ENCODE measurements around the gene DCC. TPM values are rescaled to one million over a fixed set of nuclear protein-coding genes. Genes with fewer than 3 reads are reported as not detected.

Gene DCC
- polyA plus RNA-seq, 2 of the 4 experiments (the other 2 are of a cell fraction) = 0.12 TPM; not detected in 1

DNA sequence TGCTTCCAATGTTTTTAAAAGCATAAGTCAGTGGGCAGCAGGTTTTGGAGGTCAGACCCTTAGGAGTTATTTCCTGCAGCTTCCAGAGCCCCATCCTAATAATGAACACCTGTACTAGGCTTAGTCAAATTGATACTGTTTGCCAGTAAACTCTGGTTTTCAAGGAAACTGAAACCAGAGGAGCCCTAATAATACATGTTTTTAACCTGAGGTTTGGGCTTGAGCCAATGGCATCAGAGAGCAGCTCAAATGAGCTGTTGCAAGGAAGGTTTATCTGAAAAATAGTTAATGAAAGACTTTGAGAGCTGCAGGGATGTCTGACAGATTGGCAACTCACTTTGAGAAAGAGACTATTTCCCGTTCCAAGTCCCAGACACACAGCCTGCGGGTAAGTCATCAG lies 54.6 kb downstream of the DCC start:
- DNase-seq (ENCODE audit: low read depth in 1 of 2, low spot score in 1 of 2) (no peak), FAIRE-seq (no peak), ATAC-seq (no peak)
- WGBS (ENCODE audit: missing lambda C conversion rate) = 88% methylated on average over 2 of the region's 2 CpGs
- Histone ChIP-seq H3K4me2 (no peak overlapping the region), H3K4me1 (no peaks in the 10 kb centered on the region), H3K27ac (no peak overlapping the region), H3K9me3 (no peaks in the 10 kb centered on the region), H3K4me3 (no peak overlapping the region)
- POLR2A ChIA-PET = no interaction called here
- CTCF ChIA-PET = no interaction called here
- no peak for TF ChIP-seq EHF (CRISPR knock-in tag; IDR thresholded peaks at IDR 0.05)
- no peak for TF ChIP-seq PBX3 (IDR thresholded peaks at IDR 0.05)
- no peak for TF ChIP-seq FOSL2 (IDR thresholded peaks at IDR 0.05)
- TF ChIP-seq FOSL2 (CRISPR knock-in tag; IDR thresholded peaks at IDR 0.05) = no peak
- no peak for TF ChIP-seq BCL3 (IDR thresholded peaks at IDR 0.05)
- no peak for TF ChIP-seq JUNB (IDR thresholded peaks at IDR 0.05)
- TF ChIP-seq MAZ (IDR thresholded peaks at IDR 0.05; ENCODE audit: borderline replicate concordance, low read depth, low read length) = no peak
- TF ChIP-seq CEBPB (IDR thresholded peaks at IDR 0.05) = no peak
- TF ChIP-seq HOXB5 (CRISPR knock-in tag; IDR thresholded peaks at IDR 0.05) = no peak
- TF ChIP-seq NR3C1 (IDR thresholded peaks at IDR 0.05) = no peak
- no peak for TF ChIP-seq MYC (IDR thresholded peaks at IDR 0.05; ENCODE audit: borderline replicate concordance, low read length)
- TF ChIP-seq, protein P1, sequence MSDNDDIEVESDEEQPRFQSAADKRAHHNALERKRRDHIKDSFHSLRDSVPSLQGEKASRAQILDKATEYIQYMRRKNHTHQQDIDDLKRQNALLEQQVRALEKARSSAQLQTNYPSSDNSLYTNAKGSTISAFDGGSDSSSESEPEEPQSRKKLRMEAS (IDR thresholded peaks at IDR 0.05) = no peak
- TF ChIP-seq EHMT2 (IDR thresholded peaks at IDR 0.05; ENCODE audit: low read depth) = no peak
- no peak for TF ChIP-seq HOXA7 (CRISPR knock-in tag; IDR thresholded peaks at IDR 0.05)
- TF ChIP-seq, protein P2, sequence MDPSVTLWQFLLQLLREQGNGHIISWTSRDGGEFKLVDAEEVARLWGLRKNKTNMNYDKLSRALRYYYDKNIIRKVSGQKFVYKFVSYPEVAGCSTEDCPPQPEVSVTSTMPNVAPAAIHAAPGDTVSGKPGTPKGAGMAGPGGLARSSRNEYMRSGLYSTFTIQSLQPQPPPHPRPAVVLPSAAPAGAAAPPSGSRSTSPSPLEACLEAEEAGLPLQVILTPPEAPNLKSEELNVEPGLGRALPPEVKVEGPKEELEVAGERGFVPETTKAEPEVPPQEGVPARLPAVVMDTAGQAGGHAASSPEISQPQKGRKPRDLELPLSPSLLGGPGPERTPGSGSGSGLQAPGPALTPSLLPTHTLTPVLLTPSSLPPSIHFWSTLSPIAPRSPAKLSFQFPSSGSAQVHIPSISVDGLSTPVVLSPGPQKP (IDR thresholded peaks at IDR 0.05; ENCODE audit: low read depth, low read length) = no peak
- no peak for TF ChIP-seq NFE2L2 (conservative IDR thresholded peaks at IDR 0.05; ENCODE audit: low read length)
- TF ChIP-seq RNF2 (IDR thresholded peaks at IDR 0.05; ENCODE audit: borderline replicate concordance, low read depth) = no peak

DNA sequence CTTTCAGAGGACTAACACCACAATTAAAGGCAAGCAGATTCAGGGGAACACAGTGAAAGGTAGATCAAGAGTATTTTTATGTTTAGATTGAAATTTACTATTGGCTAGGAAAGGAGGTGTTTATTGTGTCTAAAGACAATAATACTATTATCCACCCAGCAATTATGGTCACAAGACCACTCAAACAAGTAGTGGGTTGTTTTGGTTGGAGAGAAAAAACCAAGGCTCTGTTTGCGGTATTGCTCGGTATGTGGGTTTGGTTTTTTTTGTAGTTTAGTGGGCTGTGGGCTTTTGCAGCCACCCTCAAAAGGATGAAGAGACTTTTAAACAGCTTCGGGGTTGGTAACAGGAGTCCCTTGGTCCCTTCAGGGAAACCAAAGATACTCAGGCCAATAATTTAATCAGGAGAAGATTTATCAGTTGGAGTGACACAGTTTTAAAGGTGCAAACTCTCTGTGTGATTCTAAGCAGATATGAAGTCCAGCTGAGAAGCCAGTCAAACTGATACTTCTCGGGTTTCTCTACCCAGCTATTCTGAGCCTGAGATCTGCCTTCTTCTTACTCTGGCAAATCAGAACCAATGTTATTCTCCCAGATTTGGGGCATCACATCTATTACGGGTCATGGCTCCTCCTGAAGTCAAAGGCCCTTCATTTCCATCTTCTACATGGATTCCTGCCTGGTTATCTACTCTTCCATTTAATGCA lies 55.3 kb downstream of the DCC start:
- POLR2A ChIA-PET = no interaction called here

More for the DNA sequence above, 55.3 kb downstream of the DCC start:
- H3K27ac ChIP-seq = no peak overlapping the region
- no peaks in the 10 kb centered on the region for H3K9me3 ChIP-seq
- 54% methylated on average over 5 of the region's 5 CpGs for WGBS (ENCODE audit: missing lambda C conversion rate)
- TF ChIP-seq, protein P1 (IDR thresholded peaks at IDR 0.05) = no peak
- TF ChIP-seq CHD2 (IDR thresholded peaks at IDR 0.05; ENCODE audit: low read length, partially characterized antibody) = no peak
- TF ChIP-seq GATA3 (IDR thresholded peaks at IDR 0.05; ENCODE audit: borderline replicate concordance) = no peak
- no peak for TF ChIP-seq FOSB (CRISPR knock-in tag; IDR thresholded peaks at IDR 0.05)
- TF ChIP-seq, protein P3, sequence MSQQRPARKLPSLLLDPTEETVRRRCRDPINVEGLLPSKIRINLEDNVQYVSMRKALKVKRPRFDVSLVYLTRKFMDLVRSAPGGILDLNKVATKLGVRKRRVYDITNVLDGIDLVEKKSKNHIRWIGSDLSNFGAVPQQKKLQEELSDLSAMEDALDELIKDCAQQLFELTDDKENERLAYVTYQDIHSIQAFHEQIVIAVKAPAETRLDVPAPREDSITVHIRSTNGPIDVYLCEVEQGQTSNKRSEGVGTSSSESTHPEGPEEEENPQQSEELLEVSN (IDR thresholded peaks at IDR 0.05; ENCODE audit: borderline replicate concordance, low read depth) = no peak
- TF ChIP-seq, protein P4, sequence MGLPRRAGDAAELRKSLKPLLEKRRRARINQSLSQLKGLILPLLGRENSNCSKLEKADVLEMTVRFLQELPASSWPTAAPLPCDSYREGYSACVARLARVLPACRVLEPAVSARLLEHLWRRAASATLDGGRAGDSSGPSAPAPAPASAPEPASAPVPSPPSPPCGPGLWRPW (IDR thresholded peaks at IDR 0.05) = no peak
- TF ChIP-seq ZNF302 (CRISPR knock-in tag; IDR thresholded peaks at IDR 0.05) = no peak
- TF ChIP-seq, protein P5, sequence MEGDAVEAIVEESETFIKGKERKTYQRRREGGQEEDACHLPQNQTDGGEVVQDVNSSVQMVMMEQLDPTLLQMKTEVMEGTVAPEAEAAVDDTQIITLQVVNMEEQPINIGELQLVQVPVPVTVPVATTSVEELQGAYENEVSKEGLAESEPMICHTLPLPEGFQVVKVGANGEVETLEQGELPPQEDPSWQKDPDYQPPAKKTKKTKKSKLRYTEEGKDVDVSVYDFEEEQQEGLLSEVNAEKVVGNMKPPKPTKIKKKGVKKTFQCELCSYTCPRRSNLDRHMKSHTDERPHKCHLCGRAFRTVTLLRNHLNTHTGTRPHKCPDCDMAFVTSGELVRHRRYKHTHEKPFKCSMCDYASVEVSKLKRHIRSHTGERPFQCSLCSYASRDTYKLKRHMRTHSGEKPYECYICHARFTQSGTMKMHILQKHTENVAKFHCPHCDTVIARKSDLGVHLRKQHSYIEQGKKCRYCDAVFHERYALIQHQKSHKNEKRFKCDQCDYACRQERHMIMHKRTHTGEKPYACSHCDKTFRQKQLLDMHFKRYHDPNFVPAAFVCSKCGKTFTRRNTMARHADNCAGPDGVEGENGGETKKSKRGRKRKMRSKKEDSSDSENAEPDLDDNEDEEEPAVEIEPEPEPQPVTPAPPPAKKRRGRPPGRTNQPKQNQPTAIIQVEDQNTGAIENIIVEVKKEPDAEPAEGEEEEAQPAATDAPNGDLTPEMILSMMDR (IDR thresholded peaks at IDR 0.05) = no peak
- TF ChIP-seq SREBF2 (IDR thresholded peaks at IDR 0.05) = no peak
- TF ChIP-seq CBX2 (IDR thresholded peaks at IDR 0.05; ENCODE audit: borderline replicate concordance, low read depth) = no peak
- no peak for TF ChIP-seq RFX5 (IDR thresholded peaks at IDR 0.05)
- no peak for TF ChIP-seq POLR2A (IDR thresholded peaks at IDR 0.05; ENCODE audit: low read length)
- no peak for TF ChIP-seq JUNB (IDR thresholded peaks at IDR 0.05)
- no peak for TF ChIP-seq RNF2 (IDR thresholded peaks at IDR 0.05; ENCODE audit: borderline replicate concordance, low read depth)
- TF ChIP-seq, protein P2 (IDR thresholded peaks at IDR 0.05; ENCODE audit: low read depth, low read length) = no peak
- TF ChIP-seq RARB (CRISPR knock-in tag; IDR thresholded peaks at IDR 0.05) = no peak
- no peak for TF ChIP-seq ESRRA (IDR thresholded peaks at IDR 0.05; ENCODE audit: borderline replicate concordance, low read length)
- CTCF ChIA-PET = no interaction called here
- H3K4me1 ChIP-seq = no peaks in the 10 kb centered on the region
- no peak overlapping the region for H3K4me3 ChIP-seq
- DNase-seq (ENCODE audit: low read depth in 1 of 2, low spot score in 1 of 2) (no peak), FAIRE-seq (no peak), ATAC-seq (no peak)
- no peak overlapping the region for H3K4me2 ChIP-seq

Data from A549 (cell line).